ENCODE measurements around the gene CPED1.

The CPED1 gene

GRCh38 chr7:121275204-121275603 is 286.7 kb downstream of the CPED1 start:
- no peak for TF ChIP-seq TSHZ2 (CRISPR knock-in tag; IDR thresholded peaks at IDR 0.05)
- TF ChIP-seq ESRRG (CRISPR knock-in tag; IDR thresholded peaks at IDR 0.05), result no peak
- no peak for TF ChIP-seq GLIS3 (CRISPR knock-in tag; IDR thresholded peaks at IDR 0.05)
- TF ChIP-seq CSDC2 (CRISPR knock-in tag; IDR thresholded peaks at IDR 0.05), result no peak
- TF ChIP-seq SNAI2 (CRISPR knock-in tag; IDR thresholded peaks at IDR 0.05), result no peak
- no peak for TF ChIP-seq ZFP30 (CRISPR knock-in tag; IDR thresholded peaks at IDR 0.05)
- no peak for TF ChIP-seq RARB (CRISPR knock-in tag; IDR thresholded peaks at IDR 0.05)
- TF ChIP-seq ZNF70 (CRISPR knock-in tag; IDR thresholded peaks at IDR 0.05), result no peak
- TF ChIP-seq ZNF8 (CRISPR knock-in tag; IDR thresholded peaks at IDR 0.05), result no peak
- no peak for TF ChIP-seq TCF4 (CRISPR knock-in tag; IDR thresholded peaks at IDR 0.05; ENCODE audit: borderline replicate concordance)
- TF ChIP-seq TOX (CRISPR knock-in tag; IDR thresholded peaks at IDR 0.05; ENCODE audit: borderline replicate concordance), result no peak
- TF ChIP-seq OSR1 (CRISPR knock-in tag; IDR thresholded peaks at IDR 0.05), result no peak
- no peak for TF ChIP-seq ARNTL (CRISPR knock-in tag; IDR thresholded peaks at IDR 0.05; ENCODE audit: borderline replicate concordance, low read depth)
- no peak for TF ChIP-seq ISL1 (CRISPR knock-in tag; IDR thresholded peaks at IDR 0.05)
- TF ChIP-seq POU6F1 (CRISPR knock-in tag; IDR thresholded peaks at IDR 0.05; ENCODE audit: borderline replicate concordance, low read depth), result no peak
- TF ChIP-seq PATZ1 (CRISPR knock-in tag; IDR thresholded peaks at IDR 0.05; ENCODE audit: borderline replicate concordance), result no peak
- no peak for TF ChIP-seq BACH2 (CRISPR knock-in tag; IDR thresholded peaks at IDR 0.05; ENCODE audit: borderline replicate concordance)
- no peak for TF ChIP-seq PPARA (CRISPR knock-in tag; IDR thresholded peaks at IDR 0.05; ENCODE audit: borderline replicate concordance)
- TF ChIP-seq ZC3H10 (CRISPR knock-in tag; IDR thresholded peaks at IDR 0.05), result no peak
- no peak for ATAC-seq

GRCh38 chr7:121276313-121276712 is 287.8 kb downstream of the CPED1 start:
- no peak for ATAC-seq
- TF ChIP-seq ZC3H10 (CRISPR knock-in tag; IDR thresholded peaks at IDR 0.05) (no peak), ZFP30 (CRISPR knock-in tag; IDR thresholded peaks at IDR 0.05) (no peak), CSDC2 (CRISPR knock-in tag; IDR thresholded peaks at IDR 0.05) (no peak), SNAI2 (CRISPR knock-in tag; IDR thresholded peaks at IDR 0.05) (no peak), ARNTL (CRISPR knock-in tag; IDR thresholded peaks at IDR 0.05; ENCODE audit: borderline replicate concordance, low read depth) (no peak), POU6F1 (CRISPR knock-in tag; IDR thresholded peaks at IDR 0.05; ENCODE audit: borderline replicate concordance, low read depth) (no peak), TOX (CRISPR knock-in tag; IDR thresholded peaks at IDR 0.05; ENCODE audit: borderline replicate concordance) (no peak), ZNF70 (CRISPR knock-in tag; IDR thresholded peaks at IDR 0.05) (no peak), CREB5 (CRISPR knock-in tag; IDR thresholded peaks at IDR 0.05; ENCODE audit: low read depth) (no peak), TCF4 (CRISPR knock-in tag; IDR thresholded peaks at IDR 0.05; ENCODE audit: borderline replicate concordance) (no peak), ESRRG (CRISPR knock-in tag; IDR thresholded peaks at IDR 0.05) (no peak), PATZ1 (CRISPR knock-in tag; IDR thresholded peaks at IDR 0.05; ENCODE audit: borderline replicate concordance) (no peak)

Measured in SK-N-SH treated with all-trans-retinoic acid at 6 μM for 48 hours (cell line).